WTC11 (cell line): Measurements from ENCODE around the gene LACTBL1.

Experiments
- AFF4 ChIP-seq: sonication (generic); formaldehyde crosslinking; IDR thresholded peaks from 2 replicates; pipeline ENCODE4 v1.8.1; 2023; ENCODE audit warnings: mild to moderate bottlenecking, missing genetic modification reagents, borderline replicate concordance
- ATF2 ChIP-seq: sonication (generic); formaldehyde crosslinking; IDR thresholded peaks from 2 replicates; pipeline ENCODE4 v1.8.1; 2022; ENCODE audit warnings: low read depth, missing genetic modification reagents, borderline replicate concordance
- CBFB ChIP-seq: sonication (generic); formaldehyde crosslinking; IDR thresholded peaks from 2 replicates; pipeline ENCODE4 v1.8.1; 2022; ENCODE audit warnings: mild to moderate bottlenecking, low read depth, missing genetic modification reagents
- CREB1 ChIP-seq: sonication (generic); formaldehyde crosslinking; IDR thresholded peaks from 2 replicates; pipeline ENCODE4 v1.8.0; 2023; ENCODE audit warnings: mild to moderate bottlenecking, missing genetic modification reagents
- CREM ChIP-seq: sonication (generic); formaldehyde crosslinking; IDR thresholded peaks from 2 replicates; pipeline ENCODE4 v1.8.1; 2022; ENCODE audit warnings: mild to moderate bottlenecking, missing genetic modification reagents, moderate library complexity
- CTCF ChIP-seq: fragments of 200-600 bp; IDR thresholded peaks from 2 replicates; pipeline ENCODE4 v1.8.0; 2022; ENCODE audit warnings: antibody characterized with exemption
- JUN ChIP-seq: sonication (generic); formaldehyde crosslinking; IDR thresholded peaks from 2 replicates; pipeline ENCODE4 v1.8.0; 2023; ENCODE audit warnings: mild to moderate bottlenecking, missing genetic modification reagents
- NFE2L1 ChIP-seq: sonication (generic); formaldehyde crosslinking; IDR thresholded peaks from 2 replicates; pipeline ENCODE4 v1.8.1; 2023; ENCODE audit warnings: missing genetic modification reagents
- NFYB ChIP-seq: sonication (generic); formaldehyde crosslinking; conservative IDR thresholded peaks from 2 replicates; pipeline ENCODE4 v1.8.0; 2022; ENCODE audit warnings: low read depth, missing genetic modification reagents
- PREB ChIP-seq: sonication (generic); formaldehyde crosslinking; IDR thresholded peaks from 2 replicates; pipeline ENCODE4 v1.8.1; 2022; ENCODE audit warnings: mild to moderate bottlenecking, missing genetic modification reagents, moderate library complexity, borderline replicate concordance
- TCF7 ChIP-seq: sonication (generic); formaldehyde crosslinking; IDR thresholded peaks from 2 replicates; pipeline ENCODE4 v1.8.0; 2022; ENCODE audit warnings: mild to moderate bottlenecking, low read depth, missing genetic modification reagents, moderate library complexity
- ZNF121 ChIP-seq: sonication (generic); formaldehyde crosslinking; IDR thresholded peaks from 2 replicates; pipeline ENCODE4 v1.8.0; 2023; ENCODE audit warnings: missing genetic modification reagents
- ZNF512 ChIP-seq: sonication (generic); formaldehyde crosslinking; IDR thresholded peaks from 2 replicates; pipeline ENCODE4 v1.8.1; 2022; ENCODE audit warnings: missing genetic modification reagents, borderline replicate concordance

- TF ChIP-seq CTCF (no peak), PREB (no peak), AFF4 (CRISPR knock-in tag) (no peak), TCF7 (CRISPR knock-in tag) (no peak), JUN (no peak), CREM (no peak), CBFB (CRISPR knock-in tag) (no peak), NFE2L1 (CRISPR knock-in tag) (no peak), NFYB (CRISPR knock-in tag) (no peak), ZNF512 (no peak), ATF2 (CRISPR knock-in tag) (no peak), ZNF121 (no peak), CREB1 (CRISPR knock-in tag) (no peak)
These were observed 50.0 kb downstream of the LACTBL1 start for GRCh38 chr1:22922640-22923039.
